Erythroblast (primary cell): ENCODE measurements around the gene SERINC5.

Experiments used
- GATA1 ChIP-seq: IDR thresholded peaks from 2 replicates; pipeline ENCODE4 v1.6.1; 2011; ENCODE audit warnings: low read depth, mild to moderate bottlenecking, control low read depth, low read length, moderate library complexity
- POLR2A ChIP-seq: IDR thresholded peaks from 2 replicates; pipeline ENCODE4 v1.6.1; 2011; ENCODE audit warnings: mild to moderate bottlenecking, low read length

GRCh38 chr5:80238097-80238496, 17.8 kb downstream of the SERINC5 start:
- TF ChIP-seq GATA1 (no peak), POLR2A (no peak)
